Upper lobe of left lung (tissue), 4 donors: ENCODE measurements around the gene RING1.
A peak's percentile ranks its signal among the peaks of the same experiment; 100 is the strongest.

Experiments used
- CTCF ChIP-seq, 6 experiments: fragments of 450-650 bp in 4 of 6; fragments of 200-600 bp in 2 of 6; sonication (generic) in 2 of 6; IDR thresholded peaks; one replicate each; pipeline ENCODE4 v1.5.1; 2016 to 2019; ENCODE audit warnings: antibody characterized with exemption in 6 of 6
- POLR2AphosphoS5 ChIP-seq, 2 donors: sonication (generic); formaldehyde crosslinking; IDR thresholded peaks; one replicate each; pipeline ENCODE4 v1.5.1; 2017; ENCODE audit warnings: antibody characterized with exemption in 2 of 2

DNA sequence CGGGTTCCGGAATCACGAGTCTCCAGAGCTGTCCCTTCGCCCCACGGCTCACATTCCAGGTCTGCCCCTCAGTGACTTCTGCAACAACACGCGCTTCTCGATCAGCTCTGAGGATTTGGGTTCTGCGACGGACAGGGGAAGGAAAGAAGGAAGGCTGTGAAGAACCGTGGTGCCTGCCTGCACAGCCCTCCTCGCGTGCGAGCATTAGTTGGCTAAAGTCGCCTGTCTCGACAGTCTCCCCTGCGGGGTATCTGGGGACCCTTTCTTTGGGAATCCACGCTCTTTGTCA lies 40.3 kb downstream of the RING1 start:
- TF ChIP-seq CTCF (IDR thresholded peaks at IDR 0.05): peak in 1 of 6 experiments; percentile 13
- TF ChIP-seq POLR2AphosphoS5 (IDR thresholded peaks at IDR 0.05): no peak
